ENCODE measurements around the gene LZIC. TPM values are rescaled to one million over a fixed set of nuclear protein-coding genes. Genes with fewer than 3 reads are reported as not detected.

The LZIC gene
- total RNA-seq, 4 donors from 2014 or later: 21.4 to 24.7 (median 23.0) TPM

GRCh38 chr1:9902060-9902452 is 41.1 kb downstream of the LZIC start:
- intact Hi-C loops (cut with DNase I): no loop called here
- Histone ChIP-seq H3K4me1 (peaks cover 12 to 96% (median 29%) of the 10 kb centered on the region in 3 donors), H3K36me3 (no peaks in the 10 kb centered on the region), H3K27me3 (no peaks in the 10 kb centered on the region), H3K27ac (peak overlapping the region; percentile 42 to 84 (median 80)), H3K9me3 (no peaks in the 10 kb centered on the region), H3K4me3 (no peak overlapping the region)
- 25 to 47% methylated on average over 4 to 6 of the region's 6 CpGs for WGBS, 2 donors
- no peak for DNase-seq
- TF ChIP-seq POLR2A (IDR thresholded peaks at IDR 0.05): no peak
- TF ChIP-seq, protein P1, sequence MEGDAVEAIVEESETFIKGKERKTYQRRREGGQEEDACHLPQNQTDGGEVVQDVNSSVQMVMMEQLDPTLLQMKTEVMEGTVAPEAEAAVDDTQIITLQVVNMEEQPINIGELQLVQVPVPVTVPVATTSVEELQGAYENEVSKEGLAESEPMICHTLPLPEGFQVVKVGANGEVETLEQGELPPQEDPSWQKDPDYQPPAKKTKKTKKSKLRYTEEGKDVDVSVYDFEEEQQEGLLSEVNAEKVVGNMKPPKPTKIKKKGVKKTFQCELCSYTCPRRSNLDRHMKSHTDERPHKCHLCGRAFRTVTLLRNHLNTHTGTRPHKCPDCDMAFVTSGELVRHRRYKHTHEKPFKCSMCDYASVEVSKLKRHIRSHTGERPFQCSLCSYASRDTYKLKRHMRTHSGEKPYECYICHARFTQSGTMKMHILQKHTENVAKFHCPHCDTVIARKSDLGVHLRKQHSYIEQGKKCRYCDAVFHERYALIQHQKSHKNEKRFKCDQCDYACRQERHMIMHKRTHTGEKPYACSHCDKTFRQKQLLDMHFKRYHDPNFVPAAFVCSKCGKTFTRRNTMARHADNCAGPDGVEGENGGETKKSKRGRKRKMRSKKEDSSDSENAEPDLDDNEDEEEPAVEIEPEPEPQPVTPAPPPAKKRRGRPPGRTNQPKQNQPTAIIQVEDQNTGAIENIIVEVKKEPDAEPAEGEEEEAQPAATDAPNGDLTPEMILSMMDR (IDR thresholded peaks at IDR 0.05): no peak

DNA sequence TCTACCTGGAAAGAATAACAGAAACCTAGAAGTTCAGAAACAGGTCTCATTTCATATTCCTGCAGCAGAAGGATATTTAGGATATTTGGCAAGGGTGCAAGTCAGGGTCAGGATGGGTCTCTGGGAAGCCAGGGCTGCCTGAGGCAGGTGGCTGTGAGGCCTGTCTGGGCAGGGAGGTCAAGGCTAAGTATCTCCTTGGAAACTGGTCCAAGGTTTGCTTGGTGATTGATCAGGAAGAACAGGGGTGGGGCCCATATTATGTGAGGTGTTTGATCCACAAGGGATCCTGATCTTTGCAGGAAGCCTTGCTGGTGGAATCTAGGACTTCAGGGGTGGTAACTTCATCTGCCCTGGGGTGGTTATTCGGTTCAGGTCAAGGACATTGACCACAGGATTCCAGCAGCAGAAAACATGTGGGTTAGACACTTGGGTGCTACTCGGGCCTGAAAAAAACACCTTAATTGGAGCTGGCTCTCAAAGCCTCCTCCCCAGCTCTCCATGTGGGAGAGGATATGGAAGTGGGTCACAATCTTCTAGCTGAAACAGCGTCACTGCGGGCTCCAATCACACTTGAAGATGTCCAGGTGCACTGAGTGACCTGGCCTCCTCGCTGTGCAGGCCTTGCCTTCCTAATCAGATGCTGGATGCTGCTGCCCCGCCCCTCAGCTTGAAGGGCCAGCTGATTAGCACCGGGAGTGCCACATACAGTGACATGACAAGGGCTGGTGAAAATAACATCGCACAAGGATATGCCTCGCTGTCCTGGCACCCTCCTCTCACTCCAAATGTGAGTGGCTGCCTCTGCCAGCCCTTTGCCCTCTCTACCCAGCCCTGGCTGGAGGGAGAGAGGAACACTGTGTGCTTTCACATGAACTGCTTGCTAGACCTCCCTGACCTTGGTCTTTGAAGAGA is 41.8 kb downstream of the LZIC start:
- intact Hi-C loops (cut with DNase I): no loop called here
- no peaks in the 10 kb centered on the region for H3K36me3 ChIP-seq
- H3K4me3 ChIP-seq: no peak overlapping the region
- WGBS, 2 donors: 61 to 66% methylated on average over 7 to 8 of the region's 9 CpGs
- TF ChIP-seq, protein P1 (IDR thresholded peaks at IDR 0.05): no peak
- TF ChIP-seq POLR2A (IDR thresholded peaks at IDR 0.05): no peak
- no peaks in the 10 kb centered on the region for H3K27me3 ChIP-seq
- H3K9me3 ChIP-seq: no peaks in the 10 kb centered on the region
- H3K27ac ChIP-seq: peak overlapping the region; percentile 42 to 84 (median 80)
- DNase-seq: no peak
- peaks cover 12 to 89% (median 29%) of the 10 kb centered on the region in 3 donors for H3K4me1 ChIP-seq

DNA sequence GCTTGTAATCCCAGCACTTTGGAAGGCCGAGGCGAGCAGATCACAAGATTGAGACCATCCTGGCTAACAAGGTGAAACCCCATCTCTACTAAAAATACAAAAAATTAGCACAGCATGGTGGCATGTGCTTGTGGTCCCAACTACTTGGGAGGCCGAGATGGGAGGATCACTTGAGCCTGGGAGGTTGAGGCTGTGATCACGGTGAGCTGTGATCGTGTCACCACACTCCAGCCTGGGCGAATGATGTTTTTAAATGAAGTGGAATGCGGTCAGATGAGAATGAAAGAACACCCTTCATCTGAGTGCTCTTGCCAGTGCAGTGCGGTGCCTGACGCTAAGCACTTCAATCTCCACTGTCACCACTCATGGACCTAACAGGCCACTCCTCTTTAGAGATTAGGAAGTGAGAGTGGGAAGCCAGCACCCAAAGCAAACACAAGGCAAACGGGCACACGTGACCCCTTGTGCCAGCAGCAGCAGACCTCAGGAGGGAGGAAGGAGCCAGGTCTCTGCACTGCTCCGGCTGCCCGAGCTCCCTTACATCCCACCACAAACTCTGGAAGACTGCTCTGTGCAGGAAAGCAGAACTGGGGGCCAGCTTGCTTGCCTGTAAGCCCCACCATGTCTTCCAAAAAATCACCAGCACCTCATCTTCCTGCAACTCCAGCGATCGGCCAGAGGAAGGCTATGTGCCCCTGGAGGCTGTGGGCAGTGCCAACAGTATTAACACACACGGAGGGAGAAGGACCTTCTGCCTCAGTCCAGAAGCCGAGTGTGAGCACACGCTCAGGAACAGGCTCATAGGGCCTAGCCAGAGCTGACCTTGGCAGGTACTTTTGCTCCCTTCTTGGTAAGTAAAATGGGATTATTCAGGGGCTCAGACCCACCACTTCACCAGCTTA is 42.8 kb downstream of the LZIC start:
- Histone ChIP-seq H3K27me3 (no peaks in the 10 kb centered on the region), H3K9me3 (no peaks in the 10 kb centered on the region), H3K4me3 (peak overlapping the region in 2 of 4 donors; percentile 25 to 35), H3K4me1 (peaks cover 12 to 81% (median 29%) of the 10 kb centered on the region in 3 donors), H3K27ac (peak overlapping the region; percentile 42 to 84 (median 80)), H3K36me3 (no peaks in the 10 kb centered on the region)
- intact Hi-C loops (cut with DNase I): no loop called here
- WGBS, 2 donors: 54 to 56% methylated on average over 13 to 15 of the region's 18 CpGs
- DNase-seq: peak; percentile 12
- TF ChIP-seq, protein P1 (IDR thresholded peaks at IDR 0.05): no peak
- no peak for TF ChIP-seq POLR2A (IDR thresholded peaks at IDR 0.05)

GRCh38 chr1:9894115-9894514 is 49.1 kb downstream of the LZIC start:
- H3K27ac ChIP-seq: peak overlapping the region; percentile 84 to 95 (median 91)
- no peaks in the 10 kb centered on the region for H3K27me3 ChIP-seq
- no peak for DNase-seq
- no peak for TF ChIP-seq POLR2A (IDR thresholded peaks at IDR 0.05)
- TF ChIP-seq, protein P1 (IDR thresholded peaks at IDR 0.05): no peak
- intact Hi-C loops (cut with DNase I): no loop called here
- H3K9me3 ChIP-seq: no peaks in the 10 kb centered on the region
- WGBS, 2 donors: 44 to 64% methylated on average over 3 of the region's 3 CpGs
- H3K4me1 ChIP-seq: peaks cover 35 to 81% (median 45%) of the 10 kb centered on the region in 3 donors
- peak overlapping the region in 2 of 4 donors; percentile 8 to 34 for H3K4me3 ChIP-seq
- H3K36me3 ChIP-seq: peaks cover 0 to 4% (median 0%) of the 10 kb centered on the region in 3 donors

Data from esophagus squamous epithelium (tissue), 5 donors.